HG03457 (cell line): Measurements from ENCODE around the gene MYL12B.

Experiments used
- ATAC-seq: cut with Tn5 transposase; IDR thresholded peaks from one replicate; pipeline ENCODE4 v1.9.1; 2021; ENCODE audit warnings: moderate number of reproducible peaks; ENCODE audit not compliant: unreplicated experiment

Gene MYL12B

GRCh38 chr18:3234457-3234856 lies 27.5 kb upstream of the MYL12B start:
- ATAC-seq: no peak

GRCh38 chr18:3235846-3236245 lies 26.1 kb upstream of the MYL12B start:
- no peak for ATAC-seq

DNA sequence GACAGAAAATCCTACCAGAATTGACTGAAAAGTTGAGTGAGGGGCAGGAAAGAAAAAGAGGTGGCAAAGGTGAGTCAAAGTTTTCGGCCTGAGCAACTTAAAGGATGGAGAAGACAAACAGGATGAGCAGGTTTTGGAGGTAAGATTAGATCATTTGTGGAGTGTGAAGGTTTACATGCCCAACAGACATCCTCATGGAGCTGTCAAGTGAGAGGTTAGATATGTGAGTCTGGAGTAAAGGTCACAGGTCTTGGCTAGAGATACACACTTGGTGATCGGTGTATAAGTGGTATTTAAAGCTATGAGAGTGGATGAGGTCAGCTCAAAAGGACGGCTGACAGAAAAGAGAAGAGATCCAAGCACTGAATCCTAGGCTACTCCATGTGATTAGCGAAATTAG lies 25.5 kb upstream of the MYL12B start:
- no peak for ATAC-seq

DNA sequence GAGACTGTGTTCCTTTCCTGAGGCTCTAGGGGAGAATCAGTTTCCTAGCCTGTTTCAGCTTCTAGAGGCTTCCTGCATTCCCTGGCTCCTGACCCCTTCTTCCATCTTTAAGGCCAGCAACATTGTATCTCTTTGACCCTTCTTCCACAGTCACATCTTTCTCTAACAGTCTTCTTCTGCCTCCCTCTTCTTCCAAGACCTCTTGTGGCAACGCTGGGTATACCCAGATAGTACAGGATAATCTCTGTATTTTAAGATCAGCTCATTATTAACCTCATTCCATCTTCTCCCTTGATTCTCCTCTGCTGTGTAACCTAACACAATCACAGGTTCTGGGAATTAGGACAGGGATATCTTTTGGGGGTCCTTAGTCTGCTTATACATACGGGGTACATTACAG lies 23.2 kb upstream of the MYL12B start:
- no peak for ATAC-seq

DNA sequence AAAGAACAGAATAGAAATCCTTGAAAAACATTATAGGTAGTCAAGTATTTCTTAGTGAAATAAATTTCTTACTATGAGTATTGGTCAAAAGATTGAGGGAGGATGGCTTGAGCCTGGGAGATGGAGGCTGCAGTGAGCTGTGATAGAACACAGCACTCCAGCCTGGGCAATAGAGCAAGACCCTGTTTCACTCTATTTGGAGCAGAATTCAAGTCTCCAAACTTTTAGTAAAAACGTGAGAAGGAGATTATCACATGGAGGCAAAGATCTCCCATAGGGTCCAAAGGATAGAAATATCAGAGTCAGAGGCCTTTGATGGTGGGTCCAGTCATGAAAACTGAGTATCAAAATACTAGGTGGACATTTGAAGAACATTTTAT lies 16.8 kb upstream of the MYL12B start:
- ATAC-seq: no peak

DNA sequence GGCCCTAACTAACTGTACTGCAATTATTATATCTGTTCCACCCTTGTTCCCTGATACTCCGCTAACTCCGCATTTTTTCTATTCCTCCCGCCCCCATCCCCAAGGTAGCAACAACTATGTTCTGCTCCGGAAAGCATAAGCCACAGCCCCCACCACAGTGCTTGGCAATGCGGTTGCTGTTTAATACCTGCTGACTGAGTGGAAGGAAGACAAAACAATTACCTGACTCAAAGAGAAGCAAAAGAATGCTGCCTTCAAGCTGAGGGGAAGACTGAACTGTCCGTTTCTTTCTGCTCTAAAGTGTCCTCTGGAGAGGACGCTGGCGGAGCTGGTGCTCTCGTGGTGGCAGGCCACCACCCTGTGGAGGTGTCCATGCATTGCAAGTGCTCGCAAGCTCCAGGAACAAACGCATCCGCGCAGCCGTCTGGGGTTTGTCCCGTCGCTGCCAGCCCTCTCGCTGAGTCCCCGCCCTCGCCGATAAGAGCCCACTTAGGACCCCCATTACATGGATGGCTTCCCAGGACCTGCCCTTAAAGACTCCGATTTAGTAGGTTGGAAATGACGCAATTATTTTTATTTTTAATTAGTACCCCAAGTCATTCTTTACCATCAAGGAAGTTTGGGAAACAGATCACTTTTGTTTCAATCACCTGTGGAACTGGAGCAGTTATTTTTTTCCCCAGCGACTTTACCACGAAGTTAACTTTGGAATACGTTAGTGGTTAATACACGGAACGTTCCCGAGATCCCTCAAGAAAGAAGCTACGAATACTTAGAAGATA lies 15.9 kb upstream of the MYL12B start:
- ATAC-seq: peak; percentile 33

GRCh38 chr18:3246635-3247239 lies 15.2 kb upstream of the MYL12B start:
- ATAC-seq: no peak

- ATAC-seq: peak; percentile 78
Measured at GRCh38 chr18:3247240-3248061, 14.5 kb upstream of the MYL12B start, which contains the start of gene MYL12A. Gene MYL12A (plus strand): TSS chr18:3247801. CDS start chr18:3253248, 5,447 bp downstream.

DNA sequence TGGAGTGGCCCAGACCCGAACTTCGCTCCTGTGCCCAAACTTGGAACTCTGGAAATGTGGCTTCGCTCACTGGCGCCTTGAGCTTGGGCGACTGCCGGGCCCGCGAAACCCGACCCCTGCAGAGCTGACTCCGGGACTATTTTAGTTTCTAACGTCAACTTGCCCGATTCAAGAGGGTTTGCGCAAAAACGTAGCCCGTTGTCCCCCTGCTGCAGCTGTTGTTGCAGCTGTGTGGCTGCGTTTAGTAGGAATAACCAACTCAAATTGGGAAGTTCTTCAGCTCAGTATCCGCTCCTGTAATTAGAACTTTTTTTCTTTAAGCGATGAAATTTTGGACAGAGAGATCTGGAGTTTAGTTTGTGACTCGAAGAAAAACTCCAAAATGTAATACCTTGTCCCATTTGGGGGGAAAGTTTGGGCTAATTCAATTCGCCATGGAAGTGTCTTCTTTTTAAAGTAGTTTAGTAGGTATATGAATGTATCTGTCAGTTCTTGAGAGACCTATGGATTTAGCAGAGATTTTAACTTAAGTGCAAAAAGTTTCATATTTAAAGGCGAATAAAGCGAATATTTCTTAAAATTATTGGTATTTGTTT lies 13.8 kb upstream of the MYL12B start:
- no peak for ATAC-seq

DNA sequence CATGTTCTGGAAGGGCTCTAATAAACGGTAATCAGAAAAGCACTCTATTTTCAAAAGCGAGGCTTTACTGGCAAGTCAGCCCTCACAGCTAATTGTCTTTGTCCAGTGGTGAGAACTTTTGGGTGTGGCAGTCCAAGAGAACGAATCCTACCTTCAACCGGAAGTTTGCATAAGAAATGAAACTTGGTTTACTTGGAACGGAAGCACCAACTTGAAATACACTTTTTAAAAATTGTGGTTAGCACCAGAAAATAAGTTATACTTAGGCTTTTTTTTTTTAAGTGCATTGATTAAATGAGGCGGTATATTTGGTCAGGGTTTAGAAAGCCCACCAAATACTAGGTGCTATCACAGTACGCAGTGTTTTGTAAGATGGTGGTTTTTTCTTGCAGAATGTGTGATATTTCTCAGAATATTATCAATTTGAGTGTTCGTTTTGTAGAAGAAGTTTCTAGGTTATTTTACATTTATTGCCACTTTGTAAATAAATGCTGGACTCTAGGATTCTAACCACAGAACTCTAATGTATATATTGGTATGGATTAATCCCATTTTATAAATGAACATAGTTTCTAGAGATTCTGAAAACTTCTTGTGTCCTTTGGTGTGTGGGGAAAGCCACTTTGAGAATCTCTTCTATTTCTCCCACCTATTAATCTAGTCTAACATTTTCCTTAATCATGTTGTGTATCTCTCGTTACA lies 13.1 kb upstream of the MYL12B start:
- no peak for ATAC-seq

DNA sequence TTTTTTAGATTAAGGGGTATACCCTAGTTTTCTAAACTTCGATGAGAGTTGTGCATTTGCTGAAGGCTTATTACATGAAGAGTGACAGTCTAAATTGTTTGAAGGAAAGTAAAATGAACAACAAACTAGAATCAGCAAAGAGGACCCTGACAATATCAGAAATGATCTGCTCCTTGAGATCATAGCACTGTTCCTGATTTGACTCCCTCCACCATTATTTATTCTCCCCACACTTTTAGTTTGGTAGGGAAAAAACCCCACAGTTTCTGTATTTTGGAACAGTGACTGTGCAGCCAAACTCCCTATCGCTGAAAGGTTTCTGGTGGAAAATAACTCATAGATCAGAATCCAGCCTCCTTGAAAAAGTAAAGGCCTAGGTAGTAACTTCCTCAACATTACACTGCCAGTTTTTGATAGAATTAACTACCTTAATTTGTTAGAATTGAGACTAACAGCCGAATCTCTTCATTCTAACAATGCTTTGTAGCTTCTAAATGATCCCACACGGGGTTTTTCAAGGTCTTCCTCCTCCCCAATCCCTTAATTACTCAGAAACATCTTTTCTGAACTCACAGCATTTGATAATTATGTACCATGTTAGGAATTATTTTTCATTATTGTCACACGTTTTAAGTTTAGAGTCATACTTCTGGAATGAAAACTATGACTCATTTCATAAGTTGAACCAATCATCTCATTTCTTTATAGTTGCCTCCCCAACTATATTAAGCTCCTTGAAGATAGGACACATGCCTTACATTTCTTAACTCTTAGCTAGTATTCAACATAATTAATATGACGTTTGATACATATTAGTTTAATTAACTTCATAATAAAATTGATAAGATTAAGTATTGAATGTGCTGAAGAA lies 11.5 kb upstream of the MYL12B start:
- ATAC-seq: no peak

- ATAC-seq: no peak
Measured at GRCh38 chr18:3251249-3251962, 10.5 kb upstream of the MYL12B start.

- ATAC-seq: no peak
Measured at GRCh38 chr18:3251963-3252277, 10.0 kb upstream of the MYL12B start.

- no peak for ATAC-seq
Measured at GRCh38 chr18:3252843-3253242, 9.1 kb upstream of the MYL12B start.

GRCh38 chr18:3254725-3255124 lies 7.2 kb upstream of the MYL12B start:
- no peak for ATAC-seq

- ATAC-seq: no peak
Measured at GRCh38 chr18:3255611-3256165, 6.2 kb upstream of the MYL12B start.

GRCh38 chr18:3256693-3257626 lies 5.0 kb upstream of the MYL12B start:
- no peak for ATAC-seq

DNA sequence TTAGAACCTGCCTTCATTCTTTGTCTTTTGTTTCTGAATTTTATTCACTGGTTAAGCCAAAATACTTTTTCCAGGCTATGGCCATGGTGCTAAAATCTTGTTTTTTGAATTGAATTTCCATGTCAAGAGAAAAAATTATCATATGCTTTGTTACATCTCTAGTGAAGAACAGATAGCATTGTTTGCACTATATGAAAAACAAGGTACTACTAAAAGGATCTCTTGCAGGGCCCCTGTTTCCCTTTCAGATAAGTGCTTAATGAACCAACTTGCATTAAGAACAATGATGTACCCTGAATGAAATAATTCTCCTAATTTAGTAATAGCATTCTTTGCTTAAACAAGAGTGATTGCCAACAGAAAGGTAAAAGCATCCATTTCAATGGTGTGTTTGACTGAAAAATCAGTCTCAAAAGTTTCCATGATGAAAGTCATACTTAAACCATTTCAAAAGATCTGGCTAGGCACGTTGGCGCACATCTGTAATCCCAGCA lies 4.3 kb upstream of the MYL12B start:
- no peak for ATAC-seq
